Activated B cell treated with CpG ODN at 0.5 μM for 24 hours (primary cell): ENCODE data around the gene LRP2. TPM values are rescaled to one million over a fixed set of nuclear protein-coding genes. Genes with fewer than 3 reads are reported as not detected.

Source experiments
- ATAC-seq: fragments of 200-7000 bp; cut with Tn5 transposase; one replicate; pipeline ENCODE4 v1.10.0; 2021; ENCODE audit warnings: low read depth, mild to moderate bottlenecking, moderate library complexity
- CTCF ChIA-PET: fragments of 350-600 bp; sonication (Branson Sonifier 250); formaldehyde crosslinking; loops from one replicate; lab custom pipeline; 2021; ENCODE audit warnings: antibody characterized with exemption; lab: Charles Lee
- POLR2A ChIA-PET: fragments of 350-600 bp; sonication (Branson Sonifier 250); formaldehyde crosslinking; loops from one replicate; lab custom pipeline; 2021; ENCODE audit warnings: antibody characterized with exemption; lab: Charles Lee
- DNase-seq: peaks from one replicate; pipeline ENCODE4 v3.0.0; 2022
- H3K27ac Mint-ChIP-seq: one replicate; pipeline ENCODE4 v1.8.0; 2020; ENCODE audit warnings: mixed read lengths
- H3K27me3 Mint-ChIP-seq: one replicate; pipeline ENCODE4 v1.8.0; 2021; ENCODE audit warnings: mixed read lengths
- H3K36me3 Mint-ChIP-seq: one replicate; pipeline ENCODE4 v1.8.0; 2021; ENCODE audit warnings: low read depth, mixed read lengths
- H3K4me1 Mint-ChIP-seq: one replicate; pipeline ENCODE4 v1.8.0; 2021; ENCODE audit warnings: mixed read lengths
- H3K4me3 Mint-ChIP-seq: one replicate; pipeline ENCODE4 v1.8.0; 2020; ENCODE audit warnings: mild to moderate bottlenecking, mixed read lengths
- H3K9me3 Mint-ChIP-seq: one replicate; pipeline ENCODE4 v1.8.0; 2020; ENCODE audit warnings: mixed read lengths
- intact Hi-C: fragments of 100-400 bp; cut with micrococcal nuclease; formaldehyde crosslinking; loops from one replicate; pipeline ENCODE4 v1.15.1; 2024
- total RNA-seq: library from RNA; stranded (reverse); gene quantifications from 2 replicates; pipeline ENCODE4 v1.2.3, GENCODE V29; 2022
- TF ChIP-seq, protein P1 (sequence below): fragments of 200-600 bp; IDR thresholded peaks from one replicate; pipeline ENCODE4 v1.8.0; 2022; ENCODE audit warnings: antibody characterized with exemption, mild to moderate bottlenecking

Gene LRP2
- total RNA-seq, 1 donor from 2014 or later = not detected

DNA sequence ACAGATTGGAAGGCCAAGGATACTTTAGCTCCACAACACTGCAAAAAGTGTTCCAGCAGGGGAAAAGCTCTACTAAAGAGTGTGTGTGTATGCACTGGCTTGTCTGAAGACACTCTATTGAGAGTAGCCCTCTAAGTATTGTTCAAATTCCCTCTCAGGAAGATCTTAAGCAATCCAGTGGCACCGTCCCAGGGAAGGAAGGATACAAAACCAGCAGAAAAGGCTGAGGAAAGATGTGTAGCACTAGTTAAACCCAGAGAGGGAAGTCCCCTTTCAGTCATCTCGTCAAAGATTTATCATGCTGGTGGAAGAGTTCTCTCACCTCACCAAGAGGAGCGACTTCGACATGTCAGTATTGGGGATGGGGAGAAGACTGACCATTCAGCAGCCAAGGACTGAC, 242.5 kb downstream of the LRP2 start:
- POLR2A ChIA-PET = no interaction called here
- peaks cover 7% of the 10 kb centered on the region for H3K9me3 Mint-ChIP-seq
- intact Hi-C loops = no loop called here
- H3K27ac Mint-ChIP-seq = no peak overlapping the region
- peaks cover 13% of the 10 kb centered on the region for H3K27me3 Mint-ChIP-seq
- TF ChIP-seq, protein P1, sequence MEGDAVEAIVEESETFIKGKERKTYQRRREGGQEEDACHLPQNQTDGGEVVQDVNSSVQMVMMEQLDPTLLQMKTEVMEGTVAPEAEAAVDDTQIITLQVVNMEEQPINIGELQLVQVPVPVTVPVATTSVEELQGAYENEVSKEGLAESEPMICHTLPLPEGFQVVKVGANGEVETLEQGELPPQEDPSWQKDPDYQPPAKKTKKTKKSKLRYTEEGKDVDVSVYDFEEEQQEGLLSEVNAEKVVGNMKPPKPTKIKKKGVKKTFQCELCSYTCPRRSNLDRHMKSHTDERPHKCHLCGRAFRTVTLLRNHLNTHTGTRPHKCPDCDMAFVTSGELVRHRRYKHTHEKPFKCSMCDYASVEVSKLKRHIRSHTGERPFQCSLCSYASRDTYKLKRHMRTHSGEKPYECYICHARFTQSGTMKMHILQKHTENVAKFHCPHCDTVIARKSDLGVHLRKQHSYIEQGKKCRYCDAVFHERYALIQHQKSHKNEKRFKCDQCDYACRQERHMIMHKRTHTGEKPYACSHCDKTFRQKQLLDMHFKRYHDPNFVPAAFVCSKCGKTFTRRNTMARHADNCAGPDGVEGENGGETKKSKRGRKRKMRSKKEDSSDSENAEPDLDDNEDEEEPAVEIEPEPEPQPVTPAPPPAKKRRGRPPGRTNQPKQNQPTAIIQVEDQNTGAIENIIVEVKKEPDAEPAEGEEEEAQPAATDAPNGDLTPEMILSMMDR = no peak
- DNase-seq (no peak), ATAC-seq (no peak)
- H3K36me3 Mint-ChIP-seq = no peaks in the 10 kb centered on the region
- H3K4me1 Mint-ChIP-seq = no peaks in the 10 kb centered on the region
- no peak overlapping the region for H3K4me3 Mint-ChIP-seq
- CTCF ChIA-PET = interaction anchor here (2.5 kb wide), 1 partner anchor 10 kb away, joined by 9 read pairs; no protein-coding TSS in a partner anchor

DNA sequence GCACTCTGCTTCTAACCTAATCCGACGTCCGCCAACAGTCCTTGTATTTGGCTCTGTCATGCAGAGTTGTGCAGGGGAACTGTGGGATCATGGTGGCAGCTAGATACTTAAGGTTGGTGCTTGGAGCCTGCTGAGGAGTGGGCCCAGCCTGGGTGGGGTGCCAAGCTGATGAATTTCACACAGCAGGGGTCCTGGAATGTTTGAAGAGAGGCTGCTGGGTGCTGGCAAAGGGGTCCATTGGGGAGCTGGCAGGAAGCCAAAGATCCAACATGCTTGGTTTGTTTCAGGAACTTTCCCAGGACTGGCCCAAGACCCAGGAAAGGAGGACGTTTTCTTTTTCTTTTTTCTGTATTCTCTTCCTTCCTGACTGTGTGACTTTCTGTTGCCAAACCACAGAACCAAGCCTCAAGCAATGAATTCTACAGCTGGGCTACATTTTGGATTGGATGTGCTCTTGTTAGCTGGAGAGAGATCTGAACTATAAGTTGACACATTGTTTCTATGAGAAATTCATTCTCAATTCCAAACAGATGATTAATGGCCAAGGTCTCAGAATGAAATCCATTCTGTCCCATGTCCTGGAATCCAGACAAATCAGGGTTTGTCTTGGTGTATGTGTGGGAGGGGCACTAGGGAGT, 243.1 kb downstream of the LRP2 start:
- ChIA-PET CTCF (interaction anchor here (2.5 kb wide), 1 partner anchor 9 kb away, joined by 9 read pairs; no protein-coding TSS in a partner anchor), POLR2A (no interaction called here)
- TF ChIP-seq, protein P1 = no peak
- Mint-ChIP-seq H3K27me3 (peaks cover 9% of the 10 kb centered on the region), H3K4me3 (no peak overlapping the region), H3K4me1 (no peaks in the 10 kb centered on the region), H3K36me3 (no peaks in the 10 kb centered on the region), H3K27ac (no peak overlapping the region), H3K9me3 (peaks cover 7% of the 10 kb centered on the region)
- intact Hi-C loops = no loop called here
- DNase-seq (no peak), ATAC-seq (no peak)

DNA sequence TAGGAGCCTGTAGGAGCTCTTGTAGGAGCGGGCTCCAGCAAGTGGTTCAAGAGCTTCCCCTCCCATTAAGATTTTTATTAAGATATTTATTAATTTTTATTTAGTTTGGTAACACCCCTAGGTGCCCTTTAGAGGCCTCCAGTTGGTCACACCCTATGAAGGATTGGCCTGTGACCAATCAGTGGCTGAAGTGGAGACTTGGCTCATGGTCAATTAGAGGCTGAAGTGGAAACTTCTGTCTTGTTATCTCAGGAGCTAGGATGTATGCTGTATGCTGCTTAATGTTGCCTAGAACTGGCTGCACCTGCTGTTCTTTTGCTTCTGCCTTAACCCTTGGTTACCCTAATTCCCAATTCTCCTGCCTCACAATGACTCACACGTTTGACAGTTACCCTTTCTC, 244.3 kb downstream of the LRP2 start:
- ATAC-seq (no peak), DNase-seq (no peak)
- Mint-ChIP-seq H3K4me3 (no peak overlapping the region), H3K27me3 (peaks cover 6% of the 10 kb centered on the region), H3K27ac (no peak overlapping the region), H3K36me3 (no peaks in the 10 kb centered on the region), H3K9me3 (peaks cover 7% of the 10 kb centered on the region), H3K4me1 (no peaks in the 10 kb centered on the region)
- TF ChIP-seq, protein P1 = no peak
- intact Hi-C loops = no loop called here
- ChIA-PET CTCF (interaction anchor here (2.5 kb wide), 1 partner anchor 8 kb away, joined by 9 read pairs; no protein-coding TSS in a partner anchor), POLR2A (no interaction called here)

DNA sequence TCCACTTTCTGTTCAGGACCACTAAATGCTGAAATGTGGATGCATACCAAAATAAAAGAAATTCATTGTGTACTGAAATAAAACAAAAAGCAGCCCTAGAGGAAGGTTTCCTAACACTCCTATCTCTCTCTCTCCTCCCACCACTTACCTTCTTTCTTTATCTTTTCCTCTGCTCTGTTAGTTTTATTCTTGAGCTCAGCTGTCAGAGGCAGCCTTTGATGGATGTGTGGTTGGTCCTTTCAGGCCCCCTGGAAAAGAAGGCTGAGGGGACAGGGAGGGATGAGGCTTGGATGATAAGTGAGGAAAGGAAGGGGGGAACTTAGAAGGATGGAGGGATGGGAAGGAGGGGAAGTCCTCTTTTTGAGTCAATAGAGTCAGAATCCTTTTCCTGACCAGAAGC, 245.3 kb downstream of the LRP2 start:
- Mint-ChIP-seq H3K4me3 (no peak overlapping the region), H3K27ac (no peak overlapping the region), H3K27me3 (peaks cover 6% of the 10 kb centered on the region), H3K9me3 (peaks cover 4% of the 10 kb centered on the region), H3K36me3 (no peaks in the 10 kb centered on the region), H3K4me1 (no peaks in the 10 kb centered on the region)
- ATAC-seq (no peak), DNase-seq (no peak)
- intact Hi-C loops = no loop called here
- TF ChIP-seq, protein P1 = no peak
- POLR2A ChIA-PET = no interaction called here
- CTCF ChIA-PET = no interaction called here

DNA sequence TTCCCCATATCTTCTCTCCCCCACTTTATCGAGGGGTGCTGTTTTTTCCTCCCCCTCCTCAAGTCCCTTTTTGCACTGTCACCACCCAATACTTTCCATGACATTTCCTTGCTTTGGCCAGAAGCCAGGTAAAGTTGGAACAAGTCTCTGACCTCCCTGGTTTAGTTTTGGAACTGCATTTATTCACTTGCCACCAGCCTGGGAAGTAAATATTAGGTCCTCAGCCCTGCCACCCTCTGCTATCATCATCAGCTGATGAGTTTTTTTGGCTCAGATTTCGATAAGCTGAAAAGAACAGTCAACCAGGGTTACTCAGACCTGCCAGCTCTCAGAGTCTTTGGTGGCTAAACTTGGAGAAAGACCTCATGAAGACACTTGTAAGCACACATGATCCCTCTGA, 246.0 kb downstream of the LRP2 start:
- Mint-ChIP-seq H3K27me3 (peaks cover 6% of the 10 kb centered on the region), H3K27ac (no peak overlapping the region), H3K36me3 (no peaks in the 10 kb centered on the region), H3K4me1 (no peaks in the 10 kb centered on the region), H3K4me3 (no peak overlapping the region), H3K9me3 (no peaks in the 10 kb centered on the region)
- DNase-seq = no peak
- intact Hi-C loops = no loop called here
- TF ChIP-seq, protein P1 = no peak
- no peak for ATAC-seq
- CTCF ChIA-PET = no interaction called here
- POLR2A ChIA-PET = no interaction called here
